ENCODE data around the gene DNAJC4.

DNAJC4 gene

DNA sequence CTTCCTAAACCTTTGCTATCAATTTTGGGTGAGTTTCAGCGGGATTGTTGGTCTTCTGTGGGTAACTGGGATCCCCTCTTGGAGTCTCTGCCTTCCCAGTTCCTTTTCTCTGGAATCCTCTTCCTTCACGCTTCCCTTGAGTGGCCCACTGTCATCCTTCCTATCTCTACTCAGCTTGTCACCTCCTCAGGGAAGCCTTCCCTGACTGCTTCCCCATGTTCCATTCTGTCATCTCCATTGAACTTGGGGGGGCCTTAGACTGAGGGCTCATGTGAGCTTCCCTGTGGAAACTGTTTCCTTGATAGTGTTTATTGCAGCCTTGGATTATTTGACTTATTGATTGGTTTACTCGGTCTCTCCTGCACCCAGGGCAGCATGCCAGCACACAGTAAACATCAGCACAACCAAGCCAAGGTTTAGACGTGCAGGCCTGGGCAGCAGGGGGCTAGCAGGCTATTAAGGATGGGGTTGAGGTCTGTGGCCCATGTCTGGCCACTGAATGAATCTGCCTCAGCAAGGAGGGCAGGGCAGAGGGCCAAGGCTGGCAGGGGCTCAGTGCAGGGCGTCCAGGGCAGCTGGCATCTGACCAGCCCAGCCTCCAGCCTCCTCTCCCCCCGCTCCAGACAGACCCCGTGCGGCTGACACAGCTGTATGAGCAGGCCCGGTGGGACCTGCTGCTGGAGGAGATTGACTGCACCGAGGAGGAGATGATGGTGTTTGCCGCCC lies 11.6 kb upstream of the DNAJC4 start:
- no peak overlapping the region for H3K4me3 ChIP-seq (ENCODE audit: low read length)
- TF ChIP-seq ZNF274 (IDR thresholded peaks at IDR 0.05; ENCODE audit: low read depth, low read length), result no peak

DNA sequence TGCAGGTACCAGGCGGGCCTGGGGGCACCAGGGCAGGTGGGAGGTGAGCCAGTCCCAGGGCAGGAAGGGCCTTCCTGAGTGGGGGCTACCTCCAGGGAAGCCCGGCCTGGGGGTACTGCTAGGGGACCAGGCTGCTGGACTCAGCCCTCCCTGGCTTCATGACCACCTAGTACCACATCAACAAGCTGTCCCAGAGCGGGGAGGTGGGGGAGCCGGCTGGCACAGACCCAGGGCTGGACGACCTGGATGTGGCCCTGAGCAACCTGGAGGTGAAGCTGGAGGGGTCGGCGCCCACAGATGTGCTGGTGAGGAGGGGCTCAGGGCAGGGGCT lies 11.0 kb upstream of the DNAJC4 start:
- H3K4me3 ChIP-seq (ENCODE audit: low read length), result no peak overlapping the region
- no peak for TF ChIP-seq ZNF274 (IDR thresholded peaks at IDR 0.05; ENCODE audit: low read depth, low read length)

DNA sequence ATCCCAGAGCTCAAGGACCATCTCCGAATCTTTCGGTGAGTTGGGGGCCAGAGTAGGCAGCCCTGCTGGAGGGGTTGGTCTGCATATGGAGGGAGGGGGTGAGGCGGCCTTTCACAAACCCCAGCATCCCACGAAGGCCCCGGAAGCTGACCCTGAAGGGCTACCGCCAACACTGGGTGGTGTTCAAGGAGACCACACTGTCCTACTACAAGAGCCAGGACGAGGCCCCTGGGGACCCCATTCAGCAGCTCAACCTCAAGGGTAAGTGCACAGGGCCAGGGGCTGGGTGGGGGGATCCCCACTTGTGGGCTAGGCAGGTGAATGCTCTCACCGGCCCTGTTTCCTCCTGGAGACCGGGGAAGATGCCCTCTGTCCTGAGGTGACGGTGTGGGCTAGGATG lies 10.6 kb upstream of the DNAJC4 start:
- TF ChIP-seq ZNF274 (IDR thresholded peaks at IDR 0.05; ENCODE audit: low read depth, low read length), result no peak
- H3K4me3 ChIP-seq (ENCODE audit: low read length), result no peak overlapping the region

DNA sequence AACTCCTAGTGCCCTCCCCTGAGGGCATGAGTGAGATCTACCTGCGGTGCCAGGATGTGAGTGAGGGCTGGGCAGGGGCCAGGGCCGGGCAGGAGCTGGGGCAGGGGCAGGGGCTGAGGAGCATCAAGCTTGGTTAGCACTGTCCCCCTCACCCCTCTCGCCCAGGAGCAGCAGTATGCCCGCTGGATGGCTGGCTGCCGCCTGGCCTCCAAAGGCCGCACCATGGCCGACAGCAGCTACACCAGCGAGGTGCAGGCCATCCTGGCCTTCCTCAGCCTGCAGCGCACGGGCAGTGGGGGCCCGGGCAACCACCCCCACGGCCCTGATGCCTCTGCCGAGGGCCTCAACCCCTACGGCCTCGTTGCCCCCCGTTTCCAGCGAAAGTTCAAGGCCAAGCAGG lies 10.1 kb upstream of the DNAJC4 start:
- no peak for TF ChIP-seq ZNF274 (IDR thresholded peaks at IDR 0.05; ENCODE audit: low read depth, low read length)
- no peak overlapping the region for H3K4me3 ChIP-seq (ENCODE audit: low read length)

DNA sequence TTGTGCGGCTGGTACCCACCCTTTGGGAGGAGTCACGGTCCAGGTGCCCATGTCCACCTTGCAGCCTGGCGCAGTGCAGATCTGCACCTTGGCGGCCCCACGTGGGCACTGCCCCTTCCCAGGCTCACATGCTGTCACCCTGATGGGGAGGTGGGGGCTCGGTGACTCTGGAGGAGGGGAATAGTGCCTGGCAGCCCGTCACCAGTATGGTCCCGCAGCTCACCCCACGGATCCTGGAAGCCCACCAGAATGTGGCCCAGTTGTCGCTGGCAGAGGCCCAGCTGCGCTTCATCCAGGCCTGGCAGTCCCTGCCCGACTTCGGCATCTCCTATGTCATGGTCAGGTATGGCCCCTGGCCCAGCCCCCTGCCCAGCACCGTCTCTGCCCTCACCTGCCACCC lies 9.6 kb upstream of the DNAJC4 start:
- no peak overlapping the region for H3K4me3 ChIP-seq (ENCODE audit: low read length)
- no peak for TF ChIP-seq ZNF274 (IDR thresholded peaks at IDR 0.05; ENCODE audit: low read depth, low read length)

DNA sequence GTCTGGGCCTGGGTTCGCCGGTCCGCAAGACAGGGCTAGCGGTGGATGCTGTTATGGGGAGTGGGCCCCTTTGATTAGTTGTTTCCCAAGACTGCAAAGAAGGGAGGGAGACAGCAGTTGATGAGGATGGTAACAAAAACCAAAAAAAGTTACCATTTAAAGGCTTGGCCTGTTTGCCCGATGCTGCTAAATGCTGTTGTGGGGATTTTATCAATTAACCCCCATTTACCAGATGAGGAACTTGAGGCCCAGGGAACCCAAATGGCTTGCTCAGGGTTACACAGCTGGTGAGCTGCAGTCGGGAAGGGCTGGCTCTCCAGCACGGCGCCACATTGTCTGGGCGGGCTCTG lies 7.7 kb upstream of the DNAJC4 start:
- no peak for TF ChIP-seq ZNF274 (IDR thresholded peaks at IDR 0.05; ENCODE audit: low read depth, low read length)
- no peak overlapping the region for H3K4me3 ChIP-seq (ENCODE audit: low read length)

DNA sequence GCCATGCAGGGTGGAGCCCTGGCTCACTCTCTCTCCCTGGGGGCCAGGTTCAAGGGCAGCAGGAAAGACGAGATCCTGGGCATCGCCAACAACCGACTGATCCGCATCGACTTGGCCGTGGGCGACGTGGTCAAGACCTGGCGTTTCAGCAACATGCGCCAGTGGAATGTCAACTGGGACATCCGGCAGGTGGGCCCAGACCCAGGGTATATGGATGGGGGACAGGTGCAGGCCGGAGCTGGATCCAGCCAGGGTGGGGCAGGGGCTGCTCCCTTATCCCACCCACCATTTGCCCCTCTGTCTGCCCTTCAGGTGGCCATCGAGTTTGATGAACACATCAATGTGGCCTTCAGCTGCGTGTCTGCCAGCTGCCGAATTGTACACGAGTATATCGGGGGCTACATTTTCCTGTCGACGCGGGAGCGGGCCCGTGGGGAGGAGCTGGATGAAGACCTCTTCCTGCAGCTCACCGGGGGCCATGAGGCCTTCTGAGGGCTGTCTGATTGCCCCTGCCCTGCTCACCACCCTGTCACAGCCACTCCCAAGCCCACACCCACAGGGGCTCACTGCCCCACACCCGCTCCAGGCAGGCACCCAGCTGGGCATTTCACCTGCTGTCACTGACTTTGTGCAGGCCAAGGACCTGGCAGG lies 7.2 kb upstream of the DNAJC4 start:
- no peak for TF ChIP-seq ZNF274 (IDR thresholded peaks at IDR 0.05; ENCODE audit: low read depth, low read length)
- no peak overlapping the region for H3K4me3 ChIP-seq (ENCODE audit: low read length)

DNA sequence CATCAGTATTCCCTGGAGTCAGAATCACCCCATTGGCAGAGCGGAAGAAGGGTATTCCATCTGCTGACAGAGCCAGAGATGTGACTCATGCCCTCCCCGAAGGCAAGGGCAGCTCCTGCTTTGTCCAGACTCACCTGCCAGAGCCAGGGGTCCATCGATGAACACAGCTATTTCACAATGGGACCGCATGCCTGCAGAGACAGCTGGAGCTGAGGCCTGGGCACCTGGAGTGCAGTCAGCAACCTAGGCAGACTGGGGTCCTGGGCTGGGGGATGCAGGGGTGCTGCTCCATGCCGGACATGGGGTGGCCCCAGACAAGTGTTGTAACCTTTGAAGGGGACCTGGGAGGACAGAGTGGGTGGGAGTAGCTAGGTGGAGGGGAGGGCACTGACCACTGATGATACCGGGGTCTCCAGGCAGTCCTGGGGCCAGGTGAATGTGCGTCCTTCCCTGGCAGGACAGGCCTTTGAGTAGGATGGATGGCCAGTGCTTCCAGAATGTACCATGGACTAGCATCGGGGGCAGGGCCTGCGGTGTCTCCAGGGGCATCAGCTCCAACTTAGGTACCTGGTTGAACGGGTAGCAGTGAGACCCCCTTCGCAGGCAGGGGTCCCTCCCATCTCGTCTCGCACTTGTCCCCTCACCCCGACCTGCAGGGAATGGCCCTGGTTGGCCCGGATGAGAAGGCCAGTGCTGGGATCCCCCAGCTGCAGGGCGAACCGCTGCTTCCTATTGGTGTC lies 6.0 kb upstream of the DNAJC4 start:
- TF ChIP-seq ZNF274 (IDR thresholded peaks at IDR 0.05; ENCODE audit: low read depth, low read length), result no peak
- no peak overlapping the region for H3K4me3 ChIP-seq (ENCODE audit: low read length)

DNA sequence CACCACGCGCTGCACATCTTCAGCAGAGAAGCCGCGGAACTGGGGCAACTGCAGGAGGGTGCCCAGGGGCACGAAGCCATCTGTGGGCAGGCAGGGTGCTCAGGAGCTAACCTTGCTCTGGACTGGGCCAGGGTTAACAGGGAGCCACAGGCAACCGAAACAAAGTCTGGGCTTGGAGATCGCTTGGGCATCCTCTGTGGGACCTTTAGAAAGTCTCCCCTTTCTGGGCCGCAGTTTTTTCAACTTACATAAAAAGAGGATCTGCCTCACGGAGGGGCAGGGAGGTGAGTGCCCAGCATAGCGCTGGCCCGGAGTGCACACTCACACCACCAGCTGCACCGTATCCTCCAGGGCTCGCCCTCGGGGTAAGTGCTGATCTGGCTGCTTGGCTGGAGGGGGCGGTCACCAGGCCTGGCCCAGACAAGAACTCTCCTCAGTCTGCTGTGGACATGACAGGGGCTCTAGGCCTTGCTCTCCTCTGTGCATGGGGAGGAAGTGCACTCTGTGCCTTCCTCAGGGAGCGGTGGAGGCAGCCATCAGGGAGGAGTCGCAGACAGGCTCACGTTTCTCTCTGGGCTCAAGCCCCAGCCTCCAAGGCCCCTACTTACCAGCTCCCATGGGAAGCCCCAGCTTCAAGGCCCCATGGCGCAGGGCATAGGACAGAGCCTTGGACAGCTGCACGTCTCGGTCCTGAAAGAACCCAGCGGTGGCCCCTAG lies 5.3 kb upstream of the DNAJC4 start:
- TF ChIP-seq ZNF274 (IDR thresholded peaks at IDR 0.05; ENCODE audit: low read depth, low read length), result no peak
- peak overlapping the region; percentile 93; the same call in 1 of the 2 replicates for H3K4me3 ChIP-seq (ENCODE audit: low read length)

DNA sequence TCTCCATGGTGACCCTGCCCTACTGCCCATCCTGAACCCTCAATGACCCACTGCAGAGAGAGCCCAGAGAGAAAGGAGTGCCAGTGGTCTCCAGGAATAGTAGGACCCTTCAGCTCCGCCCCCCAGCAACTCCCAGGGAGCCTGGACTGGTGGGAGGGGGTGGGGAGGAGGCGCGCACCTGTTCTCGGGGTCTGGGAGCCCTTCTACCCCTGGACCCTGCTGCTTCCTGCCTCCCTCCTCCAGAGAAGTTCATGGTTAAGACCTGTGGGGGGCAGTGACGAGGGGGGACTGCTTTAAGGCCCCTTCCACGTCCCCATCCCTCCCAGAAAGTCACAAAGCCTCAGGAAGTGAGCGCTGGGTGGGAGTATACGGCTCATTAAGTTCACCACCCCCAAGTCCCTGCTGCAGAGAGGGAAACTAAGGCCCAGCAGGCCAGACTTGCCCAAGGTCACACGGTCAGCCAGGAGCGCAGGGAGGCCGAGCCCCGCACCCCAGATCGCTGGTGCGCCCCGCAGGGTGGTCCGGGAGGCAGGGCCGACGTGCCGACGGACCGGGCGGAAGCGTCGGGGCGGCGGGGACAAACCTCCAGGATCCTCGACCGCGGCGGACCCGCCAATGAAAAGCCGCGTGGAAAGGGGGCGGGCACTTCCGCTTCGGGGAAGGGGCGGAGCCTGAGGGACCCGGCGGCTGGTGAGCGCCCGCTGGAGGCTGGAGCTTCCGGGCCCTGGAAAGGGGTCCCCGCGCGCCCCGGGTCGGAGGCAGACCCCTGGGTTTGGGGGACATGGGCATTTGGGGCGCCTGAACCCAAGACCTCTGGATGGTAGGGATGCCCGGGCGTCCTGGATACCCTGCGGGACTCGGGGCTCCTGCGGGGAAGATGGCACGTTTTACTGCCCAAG lies 4.5 kb upstream of the DNAJC4 start, which contains the start of the genes NUDT22 and TRPT1:
Gene NUDT22 (plus strand): TSS at position 667 of the 899 bp plus-strand sequence. CDS start 379 bp downstream, outside the sequence.
Gene TRPT1 (minus strand): TSS at position 579 of the 899 bp plus-strand sequence. CDS start 326 bp downstream, at position 253.
- peak within 1 kb of the TSS; percentile 93 for H3K4me3 ChIP-seq (ENCODE audit: low read length)
- TF ChIP-seq ZNF274 (IDR thresholded peaks at IDR 0.05; ENCODE audit: low read depth, low read length), result no peak

DNA sequence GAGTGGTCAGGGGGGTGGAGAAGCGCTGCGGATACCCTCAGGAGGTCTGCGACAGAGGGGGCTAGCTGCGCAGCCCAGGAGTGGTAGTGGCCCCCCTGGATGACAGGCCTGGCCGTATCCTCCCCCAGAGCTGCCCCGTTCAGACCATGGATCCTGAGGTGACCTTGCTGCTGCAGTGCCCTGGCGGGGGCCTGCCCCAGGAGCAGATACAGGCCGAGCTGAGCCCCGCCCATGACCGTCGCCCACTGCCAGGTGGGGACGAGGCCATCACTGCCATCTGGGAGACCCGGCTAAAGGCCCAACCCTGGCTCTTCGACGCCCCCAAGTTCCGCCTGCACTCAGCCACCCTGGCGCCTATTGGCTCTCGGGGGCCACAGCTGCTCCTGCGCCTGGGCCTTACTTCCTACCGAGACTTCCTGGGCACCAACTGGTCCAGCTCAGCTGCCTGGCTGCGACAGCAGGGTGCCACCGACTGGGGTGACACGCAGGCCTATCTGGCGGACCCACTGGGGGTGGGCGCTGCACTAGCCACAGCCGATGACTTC lies 3.8 kb upstream of the DNAJC4 start:
- no peak for TF ChIP-seq ZNF274 (IDR thresholded peaks at IDR 0.05; ENCODE audit: low read depth, low read length)
- peak overlapping the region; percentile 93 for H3K4me3 ChIP-seq (ENCODE audit: low read length)

DNA sequence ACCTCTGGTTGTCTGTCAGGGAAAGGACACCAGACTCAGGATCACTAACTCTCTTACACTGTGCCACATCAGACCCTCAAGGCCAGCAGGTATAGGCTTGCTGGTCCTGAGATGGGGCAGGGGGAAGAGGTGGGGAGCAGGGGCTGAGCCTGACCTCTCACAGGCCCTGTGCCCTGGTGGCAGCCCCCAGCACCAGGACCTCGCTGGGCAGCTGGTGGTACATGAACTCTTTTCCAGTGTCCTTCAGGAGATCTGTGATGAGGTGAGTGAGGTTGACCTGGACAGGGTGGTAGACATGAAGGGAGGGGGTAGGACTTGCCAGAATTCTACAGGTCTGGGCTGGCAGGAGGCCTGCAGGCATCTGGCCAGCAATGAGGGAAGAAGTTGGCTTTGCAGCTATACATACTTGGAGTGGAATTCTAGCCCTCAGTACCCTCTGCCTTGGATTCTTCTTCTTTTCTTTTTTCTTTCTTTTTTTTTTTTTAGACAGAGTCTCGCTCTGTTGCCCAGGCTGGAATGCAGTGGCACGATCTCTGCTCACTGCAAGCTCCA lies 2.9 kb upstream of the DNAJC4 start:
- TF ChIP-seq ZNF274 (IDR thresholded peaks at IDR 0.05; ENCODE audit: low read depth, low read length), result no peak
- peak overlapping the region; percentile 93; the same call in 1 of the 2 replicates for H3K4me3 ChIP-seq (ENCODE audit: low read length)

All from GM08714 (cell line).